H1 (cell line): ENCODE results near the gene NEGR1. TPM values are rescaled to one million over a fixed set of nuclear protein-coding genes. Genes with fewer than 3 reads are reported as not detected.

Experiments
- CTCF ChIA-PET: fragments of 300-600 bp; sonication (Branson Sonifier 250); formaldehyde crosslinking; loops from one replicate; lab custom pipeline; 2021; ENCODE audit not compliant: partially characterized antibody; lab: Charles Lee
- POLR2A ChIA-PET: fragments of 300-600 bp; sonication (Branson Sonifier 250); formaldehyde crosslinking; loops from one replicate; lab custom pipeline; 2021; ENCODE audit warnings: inconsistent platforms; ENCODE audit not compliant: partially characterized antibody; lab: Charles Lee
- DNase-seq, 2 experiments: peaks; one replicate each; pipeline versions ENCODE4 v3.0.0 to v3.0.0-alpha.2; 2010 to 2022; ENCODE audit warnings: low spot score in 2 of 2, low read depth in 1 of 2, mixed read lengths in 1 of 2
- FAIRE-seq: peaks from 2 replicates; lab custom pipeline; 2011; peaks lifted over from hg19 to GRCh38; lab: Jason Lieb, UNC
- H2AFZ ChIP-seq: 2 replicates; pipeline ENCODE4 v1.8.1; 2012; ENCODE audit warnings: low read length, inconsistent platforms
- H2AK5ac ChIP-seq: 2 replicates; pipeline ENCODE4 v1.6.1; 2013; ENCODE audit warnings: low read depth, low read length
- H2BK120ac ChIP-seq: replicated peaks from 2 replicates; pipeline ENCODE3; 2013; ENCODE audit warnings: low read depth, low read length, inconsistent platforms
- H2BK12ac ChIP-seq: 2 replicates; pipeline ENCODE4 v1.6.1; 2013; ENCODE audit warnings: low read depth, low read length
- H2BK15ac ChIP-seq: 2 replicates; pipeline ENCODE4 v1.6.1; 2013; ENCODE audit warnings: low read length
- H2BK20ac ChIP-seq: 2 replicates; pipeline ENCODE4 v1.6.1; 2013; ENCODE audit warnings: low read length
- H2BK5ac ChIP-seq: 2 replicates; pipeline ENCODE4 v1.6.1; 2013; ENCODE audit warnings: low read depth, low read length
- H3K14ac ChIP-seq: 2 replicates; pipeline ENCODE4 v1.6.1; 2013; ENCODE audit warnings: inconsistent platforms; ENCODE audit not compliant: insufficient read length
- H3K18ac ChIP-seq: 2 replicates; pipeline ENCODE4 v1.6.1; 2013; ENCODE audit warnings: low read length; ENCODE audit errors: extremely low read depth
- H3K23ac ChIP-seq: 2 replicates; pipeline ENCODE4 v1.6.1; 2013; ENCODE audit warnings: inconsistent platforms; ENCODE audit not compliant: insufficient read length
- H3K23me2 ChIP-seq: 2 replicates; pipeline ENCODE4 v1.6.1; 2013; ENCODE audit warnings: low read depth, low read length
- H3K27ac ChIP-seq: 2 replicates; pipeline ENCODE4 v1.6.1; 2011; ENCODE audit warnings: low read depth, low read length, inconsistent platforms
- H3K27me3 ChIP-seq, 4 experiments: replicated peaks in 1 of 4; 1 replicate in 1 of 4; 2 replicates in 3 of 4; pipeline versions ENCODE4 v1.6.1 to v1.8.1; 2011 to 2013; ENCODE audit warnings: low read length in 3 of 4, mild to moderate bottlenecking in 3 of 4, inconsistent platforms in 2 of 4, mixed read lengths in 2 of 4, moderate library complexity in 1 of 4; ENCODE audit not compliant: control insufficient read depth in 3 of 4, insufficient read depth in 3 of 4; ENCODE audit errors: extremely low read depth in 1 of 4
- H3K36me3 ChIP-seq, 4 experiments: 2 replicates each; pipeline versions ENCODE4 v1.6.1 to v1.8.1; 2011 to 2013; ENCODE audit warnings: mild to moderate bottlenecking in 4 of 4, low read length in 3 of 4, moderate library complexity in 2 of 4, control low read depth in 1 of 4, inconsistent platforms in 1 of 4; ENCODE audit not compliant: insufficient read depth in 4 of 4, control insufficient read depth in 2 of 4
- H3K4ac ChIP-seq: replicated peaks from 2 replicates; pipeline ENCODE3; 2013; ENCODE audit warnings: low read length, low read depth, mixed read lengths, inconsistent platforms; ENCODE audit not compliant: insufficient read length
- H3K4me1 ChIP-seq, 4 experiments: replicated peaks in 1 of 4; 1 replicate in 1 of 4; 2 replicates in 3 of 4; pipeline versions ENCODE4 v1.6.1 to v1.8.1; 2011 to 2013; ENCODE audit warnings: low read length in 3 of 4, inconsistent platforms in 2 of 4, mixed read lengths in 1 of 4; ENCODE audit not compliant: insufficient read depth in 4 of 4, control insufficient read depth in 3 of 4
- H3K4me2 ChIP-seq, 2 experiments: 2 replicates each; pipeline versions ENCODE4 v1.6.1 to v1.8.1; 2011 to 2013; ENCODE audit warnings: low read depth in 2 of 2, low read length in 2 of 2, control low read depth in 1 of 2, inconsistent platforms in 1 of 2, mild to moderate bottlenecking in 1 of 2; ENCODE audit not compliant: insufficient read depth in 1 of 2
- H3K4me3 ChIP-seq, 4 experiments: fragments of 200-600, 300-600 bp in 1 of 4; sonication (generic), shearing (Covaris generic), sonication (Bioruptor Twin) in 1 of 4; 2 replicates each; pipeline versions ENCODE4 v1.5.1 to v1.8.1; 2011 to 2016; ENCODE audit warnings: low read length in 4 of 4, low read depth in 3 of 4, control low read depth in 2 of 4, inconsistent platforms in 2 of 4, mild to moderate bottlenecking in 2 of 4, mixed read lengths in 1 of 4, moderate library complexity in 1 of 4; ENCODE audit not compliant: insufficient read depth in 2 of 4; ENCODE audit errors: extremely low read depth in 1 of 4
- H3K56ac ChIP-seq: replicated peaks from 2 replicates; pipeline ENCODE3; 2013; ENCODE audit warnings: low read depth, mild to moderate bottlenecking, mixed read lengths, low read length, inconsistent platforms; ENCODE audit not compliant: insufficient read length
- H3K79me1 ChIP-seq: 2 replicates; pipeline ENCODE4 v1.6.1; 2013; ENCODE audit warnings: low read depth, low read length, control low read depth
- H3K79me2 ChIP-seq, 2 experiments: 2 replicates each; pipeline versions ENCODE4 v1.6.1 to v1.8.1; 2012 to 2013; ENCODE audit warnings: low read length in 2 of 2, mild to moderate bottlenecking in 2 of 2, inconsistent platforms in 1 of 2; ENCODE audit not compliant: insufficient read depth in 2 of 2, control insufficient read depth in 1 of 2
- H3K9ac ChIP-seq, 4 experiments: replicated peaks in 1 of 4; 1 replicate in 1 of 4; 2 replicates in 3 of 4; pipeline versions ENCODE4 v1.6.1 to v1.8.1; 2011 to 2013; ENCODE audit warnings: low read depth in 3 of 4, low read length in 3 of 4, control low read depth in 2 of 4, mild to moderate bottlenecking in 2 of 4, moderate library complexity in 2 of 4, inconsistent platforms in 1 of 4; ENCODE audit errors: extremely low read depth in 1 of 4
- H3K9me3 ChIP-seq, 2 experiments: 2 replicates each; pipeline versions ENCODE4 v1.6.1 to v1.8.1; 2012 to 2013; ENCODE audit warnings: mild to moderate bottlenecking in 2 of 2, moderate library complexity in 2 of 2, control low read depth in 1 of 2, inconsistent platforms in 1 of 2, low read depth in 1 of 2, low read length in 1 of 2, mixed read lengths in 1 of 2; ENCODE audit not compliant: insufficient read depth in 2 of 2
- H4K20me1 ChIP-seq, 2 experiments: replicated peaks in 1 of 2; 2 replicates each; pipeline versions ENCODE3 to v1.8.1; 2011 to 2013; ENCODE audit warnings: inconsistent platforms in 2 of 2, low read length in 2 of 2, mild to moderate bottlenecking in 1 of 2; ENCODE audit not compliant: insufficient read depth in 2 of 2, control insufficient read depth in 1 of 2
- H4K5ac ChIP-seq: 2 replicates; pipeline ENCODE4 v1.6.1; 2013; ENCODE audit warnings: low read length, low read depth, mixed read lengths, inconsistent platforms; ENCODE audit not compliant: insufficient read length
- H4K8ac ChIP-seq: 2 replicates; pipeline ENCODE4 v1.8.0; 2013; ENCODE audit warnings: mild to moderate bottlenecking, moderate library complexity, low read length, inconsistent platforms; ENCODE audit not compliant: insufficient read depth; ENCODE audit errors: extremely low read depth
- H4K91ac ChIP-seq: replicated peaks from 2 replicates; pipeline ENCODE3; 2013; ENCODE audit warnings: low read length, mixed read lengths, inconsistent platforms; ENCODE audit not compliant: insufficient read length
- BACH1 ChIP-seq: IDR thresholded peaks from 2 replicates; pipeline ENCODE4 v1.6.1; 2012; ENCODE audit warnings: low read length, improper control_type of control experiment
- CBX5 ChIP-seq: fragments of 300-800, 300-1000 bp; sonication (generic); IDR thresholded peaks from 2 replicates; pipeline ENCODE4 v1.7.1; 2016; ENCODE audit warnings: antibody characterized with exemption, low read length, low read depth
- CEBPB ChIP-seq: IDR thresholded peaks from 2 replicates; pipeline ENCODE4 v1.6.1; 2012; ENCODE audit warnings: low read depth, low read length
- CTCF ChIP-seq, 3 experiments: IDR thresholded peaks; 1 replicate in 2 of 3; 2 replicates in 1 of 3; pipeline versions ENCODE4 v1.5.1 to v1.6.1; 2011; ENCODE audit warnings: low read length in 3 of 3, mild to moderate bottlenecking in 3 of 3, inconsistent platforms in 2 of 3, low read depth in 1 of 3, moderate library complexity in 1 of 3; ENCODE audit not compliant: insufficient read depth in 1 of 3; ENCODE audit errors: control extremely low read depth in 1 of 3
- GTF2F1 ChIP-seq: IDR thresholded peaks from 2 replicates; pipeline ENCODE4 v1.6.1; 2012; ENCODE audit warnings: low read depth, low read length, improper control_type of control experiment, borderline replicate concordance
- KDM1A ChIP-seq: fragments of 200-600, 300-600 bp; sonication (generic); IDR thresholded peaks from 2 replicates; pipeline ENCODE4 v1.7.1; 2016; ENCODE audit warnings: mild to moderate bottlenecking, low read length, borderline replicate concordance
- SIN3A ChIP-seq, 2 experiments: IDR thresholded peaks in 1 of 2; conservative IDR thresholded peaks in 1 of 2; 2 replicates each; pipeline ENCODE4 v1.6.1; 2011 to 2012; ENCODE audit warnings: low read length in 2 of 2, improper control_type of control experiment in 1 of 2, low read depth in 1 of 2, mild to moderate bottlenecking in 1 of 2
- SP2 ChIP-seq: IDR thresholded peaks from 2 replicates; pipeline ENCODE4 v1.6.1; 2012; ENCODE audit warnings: mild to moderate bottlenecking, low read length, inconsistent platforms
- TAF1 ChIP-seq: IDR thresholded peaks from 2 replicates; pipeline ENCODE4 v1.6.1; 2011; ENCODE audit warnings: mild to moderate bottlenecking, low read depth, low read length
- TBP ChIP-seq: IDR thresholded peaks from 2 replicates; pipeline ENCODE4 v1.6.1; 2011; ENCODE audit warnings: low read depth, low read length, improper control_type of control experiment
- YY1 ChIP-seq: IDR thresholded peaks from 2 replicates; pipeline ENCODE4 v1.6.1; 2011; ENCODE audit warnings: low read depth, mild to moderate bottlenecking, low read length
- polyA plus RNA-seq, 7 experiments: library from polyadenylated mRNA; depleted of rRNA in 3 of 7; stranded (reverse) in 5 of 7; unstranded in 2 of 7; fragments of >200 nt in 5 of 7; fragments of 200-250 nt in 2 of 7; gene quantifications; 1 replicate in 5 of 7; 2 replicates in 1 of 7; 4 replicates in 1 of 7; pipeline versions ENCODE4 v1.2.1 to v1.2.3, GENCODE V29; 2011 to 2013; ENCODE audit warnings: missing spikeins in 2 of 7, mixed read lengths in 2 of 7
- total RNA-seq: library from RNA; stranded (reverse); fragmentation: NEBNext Ultra II Directional; extraction: Animal tissue kit (Norgen Biotek cat#: 25700); gene quantifications from 2 replicates; pipeline ENCODE4 v1.2.1, GENCODE V29; 2021
- TF ChIP-seq, protein P1 (sequence below): IDR thresholded peaks from 2 replicates; pipeline ENCODE4 v1.6.1; 2011; ENCODE audit warnings: low read length, improper control_type of control experiment

The NEGR1 gene
- total and polyA plus RNA-seq, 2 of the 8 experiments (the other 6 are each of a cell fraction or from before 2014, with no cell fraction given), result 0.71 to 1.3 TPM

GRCh38 chr1:72288886-72289285, 6.5 kb upstream of the NEGR1 start:
- H2BK120ac ChIP-seq, result no peak overlapping the region
- FAIRE-seq (no peak), DNase-seq (no peak)
- no peaks in the 10 kb centered on the region for H3K36me3 ChIP-seq
- no peak overlapping the region for H2BK20ac ChIP-seq
- H4K8ac ChIP-seq, result no peak overlapping the region
- peaks cover 8% of the 10 kb centered on the region for H3K23me2 ChIP-seq
- H2BK12ac ChIP-seq, result no peak overlapping the region
- peaks cover 0 to 6% (median under 1%) of the 10 kb centered on the region in 4 experiments; a peak in 2 of 7 replicates for H3K4me1 ChIP-seq
- H3K14ac ChIP-seq, result no peak overlapping the region
- no peak overlapping the region for H4K91ac ChIP-seq
- H3K23ac ChIP-seq, result no peak overlapping the region
- H2AK5ac ChIP-seq, result no peak overlapping the region
- no peak overlapping the region for H3K56ac ChIP-seq
- H3K79me1 ChIP-seq, result no peaks in the 10 kb centered on the region
- ChIA-PET POLR2A (no interaction called here), CTCF (interaction anchor here (1.5 kb wide), 1 partner anchor 90 kb away, joined by 3 read pairs; no protein-coding TSS in a partner anchor)
- peaks cover 0 to 2% of the 10 kb centered on the region in 2 experiments; a peak in 1 of 4 replicates for H3K79me2 ChIP-seq
- H3K27me3 ChIP-seq, result peaks cover 0 to 12% (median 0%) of the 10 kb centered on the region in 4 experiments; a peak in 1 of 7 replicates
- no peak overlapping the region for H2BK15ac ChIP-seq
- H2BK5ac ChIP-seq, result no peak overlapping the region
- no peaks in the 10 kb centered on the region for H3K9me3 ChIP-seq
- H3K4me2 ChIP-seq, result no peak overlapping the region
- no peak overlapping the region for H3K4ac ChIP-seq
- no peak overlapping the region for H3K9ac ChIP-seq
- H4K5ac ChIP-seq, result no peak overlapping the region
- no peaks in the 10 kb centered on the region for H4K20me1 ChIP-seq
- no peak overlapping the region for H3K18ac ChIP-seq
- no peak overlapping the region for H3K4me3 ChIP-seq
- no peak overlapping the region for H2AFZ ChIP-seq
- H3K27ac ChIP-seq, result no peak overlapping the region
- no peak for TF ChIP-seq SP2
- TF ChIP-seq BACH1, result no peak
- TF ChIP-seq YY1, result no peak
- no peak for TF ChIP-seq SIN3A (conservative IDR thresholded peaks at IDR 0.05 in 1 of 2, IDR thresholded peaks at IDR 0.05 in 1 of 2; ENCODE audit: low read depth in 1 of 2, low read length in 2 of 2)
- TF ChIP-seq, protein P1, sequence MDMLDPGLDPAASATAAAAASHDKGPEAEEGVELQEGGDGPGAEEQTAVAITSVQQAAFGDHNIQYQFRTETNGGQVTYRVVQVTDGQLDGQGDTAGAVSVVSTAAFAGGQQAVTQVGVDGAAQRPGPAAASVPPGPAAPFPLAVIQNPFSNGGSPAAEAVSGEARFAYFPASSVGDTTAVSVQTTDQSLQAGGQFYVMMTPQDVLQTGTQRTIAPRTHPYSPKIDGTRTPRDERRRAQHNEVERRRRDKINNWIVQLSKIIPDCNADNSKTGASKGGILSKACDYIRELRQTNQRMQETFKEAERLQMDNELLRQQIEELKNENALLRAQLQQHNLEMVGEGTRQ, result no peak
- TF ChIP-seq CTCF (IDR thresholded peaks at IDR 0.05; ENCODE audit: control extremely low read depth in 1 of 3, insufficient read depth in 1 of 3, low read depth in 1 of 3, low read length in 3 of 3), result no peak
- TF ChIP-seq CBX5, result no peak
- TF ChIP-seq TAF1, result no peak
- no peak for TF ChIP-seq TBP
- TF ChIP-seq GTF2F1, result no peak
- TF ChIP-seq KDM1A, result no peak
- TF ChIP-seq CEBPB, result no peak
